C4-2B (cell line): ENCODE data around the gene MAD2L2.
"Not testable (repeated sequence)": the region's sequence is repeated elsewhere in the genome, so short reads cannot be mapped to it uniquely, and the experiment has no call there.

Experiments
- H3K27ac ChIP-seq: fragments of 450-650 bp; 2 replicates; pipeline ENCODE4 v1.5.1; 2017
- CTCF ChIP-seq: fragments of 450-650 bp; conservative IDR thresholded peaks from 2 replicates; pipeline ENCODE4 v1.5.1; 2017; ENCODE audit warnings: mild to moderate bottlenecking
- ZFX ChIP-seq: fragments of 450-650 bp; IDR thresholded peaks from 2 replicates; pipeline ENCODE4 v1.6.1; 2017

Gene MAD2L2

GRCh38 chr1:11645670-11646265, 35.2 kb downstream of the MAD2L2 start:
- H3K27ac ChIP-seq = no peak overlapping the region
- TF ChIP-seq CTCF (peak; percentile 92), ZFX (no peak)

- TF ChIP-seq ZFX (no peak), CTCF (no peak)
- no peak overlapping the region for H3K27ac ChIP-seq
Measured at GRCh38 chr1:11645270-11645669, 35.7 kb downstream of the MAD2L2 start.

- TF ChIP-seq CTCF (no peak), ZFX (no peak)
- H3K27ac ChIP-seq = no peak overlapping the region
Measured at GRCh38 chr1:11643782-11644181, 37.2 kb downstream of the MAD2L2 start.

- H3K27ac ChIP-seq = not testable (repeated sequence)
- peak; percentile 98 for TF ChIP-seq CTCF
Measured at GRCh38 chr1:11642418-11643017, 38.4 kb downstream of the MAD2L2 start.

GRCh38 chr1:11641776-11642305, 39.1 kb downstream of the MAD2L2 start:
- H3K27ac ChIP-seq = no peak overlapping the region
- TF ChIP-seq ZFX (no peak), CTCF (no peak)

- no peak overlapping the region for H3K27ac ChIP-seq
- TF ChIP-seq ZFX = no peak
- TF ChIP-seq CTCF = no peak
Measured at GRCh38 chr1:11640944-11641343, 40.0 kb downstream of the MAD2L2 start.

- no peak for TF ChIP-seq CTCF
- no peak for TF ChIP-seq ZFX
- no peak overlapping the region for H3K27ac ChIP-seq
Measured at GRCh38 chr1:11640101-11640500, 40.8 kb downstream of the MAD2L2 start.
